WTC11 (cell line): ENCODE measurements around the gene FAF1. TPM values are rescaled to one million over a fixed set of nuclear protein-coding genes. Genes with fewer than 3 reads are reported as not detected.
"Not testable (repeated sequence)": the region's sequence is repeated elsewhere in the genome, so short reads cannot be mapped to it uniquely, and the experiment has no call there.

Experiments used
- ATAC-seq: fragments of 200-7000 bp; cut with Tn5 transposase; 2 replicates; pipeline ENCODE4 v1.10.0; 2021; ENCODE audit warnings: mild to moderate bottlenecking, moderate library complexity
- CTCF ChIA-PET: fragments of 300-600 bp; sonication (Branson Sonifier 250); formaldehyde crosslinking; loops from one replicate; lab custom pipeline; 2021; ENCODE audit warnings: antibody characterized with exemption; lab: Charles Lee
- POLR2A ChIA-PET: fragments of 350-600 bp; sonication (Branson Sonifier 250); formaldehyde crosslinking; loops from one replicate; lab custom pipeline; 2021; ENCODE audit warnings: antibody characterized with exemption; lab: Charles Lee
- DNase-seq: peaks from one replicate; pipeline ENCODE4 v3.0.0; 2021; ENCODE audit warnings: low spot score
- H3K27ac Mint-ChIP-seq: 2 replicates; pipeline ENCODE4 v1.8.0; 2021; ENCODE audit warnings: mixed read lengths
- H3K27me3 Mint-ChIP-seq: 2 replicates; pipeline ENCODE4 v1.8.0; 2021; ENCODE audit warnings: low read depth, mild to moderate bottlenecking, moderate library complexity, mixed read lengths
- H3K36me3 Mint-ChIP-seq: 2 replicates; pipeline ENCODE4 v1.8.0; 2021; ENCODE audit warnings: mixed read lengths
- H3K4me1 Mint-ChIP-seq: 2 replicates; pipeline ENCODE4 v1.8.0; 2022; ENCODE audit warnings: mixed read lengths
- H3K4me3 Mint-ChIP-seq: 2 replicates; pipeline ENCODE4 v1.8.0; 2021; ENCODE audit warnings: mild to moderate bottlenecking, moderate library complexity, mixed read lengths
- H3K9me3 Mint-ChIP-seq: 2 replicates; pipeline ENCODE4 v1.8.0; 2021; ENCODE audit warnings: mixed read lengths
- ATF1 ChIP-seq: sonication (generic); formaldehyde crosslinking; IDR thresholded peaks from 2 replicates; pipeline ENCODE4 v1.8.1; 2023; ENCODE audit warnings: mild to moderate bottlenecking, moderate library complexity, missing genetic modification reagents
- E2F4 ChIP-seq: sonication (generic); formaldehyde crosslinking; IDR thresholded peaks from 2 replicates; pipeline ENCODE4 v1.8.1; 2022; ENCODE audit warnings: low read depth, mild to moderate bottlenecking, moderate library complexity, missing genetic modification reagents, borderline replicate concordance
- ETV6 ChIP-seq: sonication (generic); formaldehyde crosslinking; IDR thresholded peaks from 2 replicates; pipeline ENCODE4 v1.8.1; 2022; ENCODE audit warnings: mild to moderate bottlenecking, missing genetic modification reagents
- FOXK1 ChIP-seq: sonication (generic); formaldehyde crosslinking; IDR thresholded peaks from 2 replicates; pipeline ENCODE4 v1.8.0; 2022; ENCODE audit warnings: mild to moderate bottlenecking, moderate library complexity, missing genetic modification reagents
- FOXP1 ChIP-seq: sonication (generic); formaldehyde crosslinking; IDR thresholded peaks from 2 replicates; pipeline ENCODE4 v1.8.0; 2022; ENCODE audit warnings: missing genetic modification reagents, mild to moderate bottlenecking, moderate library complexity, borderline replicate concordance
- JAZF1 ChIP-seq: fragments of 250-450 bp; sonication (Bioruptor Pico); IDR thresholded peaks from 2 replicates; pipeline ENCODE4 v1.9.0; 2021; ENCODE audit warnings: moderate library complexity, mild to moderate bottlenecking, inconsistent platforms
- NFATC4 ChIP-seq: fragments of 250-450 bp; sonication (Bioruptor Pico); IDR thresholded peaks from 2 replicates; pipeline ENCODE4 v1.9.0; 2021; ENCODE audit warnings: mild to moderate bottlenecking
- NFE2L1 ChIP-seq: sonication (generic); formaldehyde crosslinking; IDR thresholded peaks from 2 replicates; pipeline ENCODE4 v1.8.1; 2023; ENCODE audit warnings: missing genetic modification reagents
- NR2C2 ChIP-seq: sonication (generic); formaldehyde crosslinking; IDR thresholded peaks from 2 replicates; pipeline ENCODE4 v1.8.0; 2022; ENCODE audit warnings: mild to moderate bottlenecking, missing genetic modification reagents
- NR3C1 ChIP-seq: sonication (generic); formaldehyde crosslinking; conservative IDR thresholded peaks from 2 replicates; pipeline ENCODE4 v1.8.1; 2023; ENCODE audit warnings: low read depth, mild to moderate bottlenecking, missing genetic modification reagents
- PRRX2 ChIP-seq: fragments of 250-450 bp; sonication (Bioruptor Pico); IDR thresholded peaks from 2 replicates; pipeline ENCODE4 v1.8.0; 2021; ENCODE audit warnings: mild to moderate bottlenecking
- ZMAT4 ChIP-seq: fragments of 250-450 bp; sonication (Bioruptor Pico); IDR thresholded peaks from 2 replicates; pipeline ENCODE4 v1.9.0; 2021; ENCODE audit warnings: mild to moderate bottlenecking
- ZNF138 ChIP-seq: sonication (generic); formaldehyde crosslinking; conservative IDR thresholded peaks from 2 replicates; pipeline ENCODE4 v1.8.1; 2022; ENCODE audit warnings: mild to moderate bottlenecking, moderate library complexity, missing genetic modification reagents
- ZNF263 ChIP-seq: sonication (generic); formaldehyde crosslinking; IDR thresholded peaks from 2 replicates; pipeline ENCODE4 v1.8.1; 2022; ENCODE audit warnings: low read depth, mild to moderate bottlenecking, moderate library complexity, missing genetic modification reagents
- ZNF396 ChIP-seq: fragments of 250-450 bp; sonication (Bioruptor Pico); IDR thresholded peaks from 2 replicates; pipeline ENCODE4 v1.8.0; 2021; ENCODE audit warnings: mild to moderate bottlenecking, moderate library complexity, borderline replicate concordance
- ZNF416 ChIP-seq: fragments of 250-450 bp; sonication (Bioruptor Pico); IDR thresholded peaks from 2 replicates; pipeline ENCODE4 v1.9.0; 2021; ENCODE audit warnings: mild to moderate bottlenecking, inconsistent platforms
- total RNA-seq: library from RNA; stranded (reverse); gene quantifications from 3 replicates; pipeline ENCODE4 v1.2.3, GENCODE V29; 2021
- TF ChIP-seq, protein P1 (sequence below): sonication (generic); formaldehyde crosslinking; IDR thresholded peaks from 2 replicates; pipeline ENCODE4 v1.8.0; 2022; ENCODE audit warnings: mild to moderate bottlenecking, missing genetic modification reagents
- TF ChIP-seq, protein P2 (sequence below): sonication (generic); formaldehyde crosslinking; IDR thresholded peaks from 2 replicates; pipeline ENCODE4 v1.8.1; 2023; ENCODE audit warnings: mild to moderate bottlenecking, moderate library complexity, missing genetic modification reagents
- TF ChIP-seq, protein P3 (sequence below): fragments of 200-600 bp; IDR thresholded peaks from 2 replicates; pipeline ENCODE4 v1.8.0; 2022; ENCODE audit warnings: antibody characterized with exemption

The FAF1 gene
- total RNA-seq, 1 experiment from 2014 or later: 53.5 TPM

DNA sequence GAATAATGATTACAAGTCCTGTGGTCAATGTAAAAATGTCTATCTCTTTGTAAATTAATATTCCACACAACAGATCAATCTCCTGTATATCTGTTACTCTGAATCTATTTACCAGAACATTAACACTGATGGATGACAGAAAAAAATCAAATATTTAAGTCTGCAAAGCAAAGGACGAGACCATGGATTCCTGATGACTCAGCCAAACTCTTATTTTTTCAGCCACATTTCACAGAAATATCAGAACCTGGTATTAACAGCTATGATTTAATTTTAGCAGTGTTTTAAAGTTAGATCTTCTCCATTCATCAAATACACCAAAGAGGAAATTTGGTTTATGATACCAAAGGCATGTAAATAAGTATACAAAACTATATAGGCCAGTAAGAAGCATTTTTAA lies 46.1 kb downstream of the FAF1 start:
- Mint-ChIP-seq H3K27me3 (no peaks in the 10 kb centered on the region; the same call in 1 of the 2 replicates), H3K27ac (no peak overlapping the region), H3K4me3 (no peak overlapping the region), H3K4me1 (peaks cover 8% of the 10 kb centered on the region; the same call in 1 of the 2 replicates), H3K36me3 (peaks cover 18% of the 10 kb centered on the region), H3K9me3 (peaks cover 15% of the 10 kb centered on the region)
- ChIA-PET POLR2A (no interaction called here), CTCF (no interaction called here)
- DNase-seq (no peak), ATAC-seq (no peak)
- TF ChIP-seq NR3C1 (CRISPR knock-in tag) (no peak), FOXK1 (CRISPR knock-in tag) (no peak), FOXP1 (CRISPR knock-in tag) (no peak), PRRX2 (CRISPR knock-in tag) (no peak), ZNF416 (CRISPR knock-in tag) (no peak)

- Mint-ChIP-seq H3K9me3 (peaks cover 46% of the 10 kb centered on the region), H3K36me3 (peaks cover 35% of the 10 kb centered on the region)
- not testable (repeated sequence) for H3K27me3 Mint-ChIP-seq, H3K4me3 Mint-ChIP-seq
- peak; percentile 53; the same call in 1 of the 2 replicates for TF ChIP-seq FOXP1 (CRISPR knock-in tag)
- TF ChIP-seq, protein P1, sequence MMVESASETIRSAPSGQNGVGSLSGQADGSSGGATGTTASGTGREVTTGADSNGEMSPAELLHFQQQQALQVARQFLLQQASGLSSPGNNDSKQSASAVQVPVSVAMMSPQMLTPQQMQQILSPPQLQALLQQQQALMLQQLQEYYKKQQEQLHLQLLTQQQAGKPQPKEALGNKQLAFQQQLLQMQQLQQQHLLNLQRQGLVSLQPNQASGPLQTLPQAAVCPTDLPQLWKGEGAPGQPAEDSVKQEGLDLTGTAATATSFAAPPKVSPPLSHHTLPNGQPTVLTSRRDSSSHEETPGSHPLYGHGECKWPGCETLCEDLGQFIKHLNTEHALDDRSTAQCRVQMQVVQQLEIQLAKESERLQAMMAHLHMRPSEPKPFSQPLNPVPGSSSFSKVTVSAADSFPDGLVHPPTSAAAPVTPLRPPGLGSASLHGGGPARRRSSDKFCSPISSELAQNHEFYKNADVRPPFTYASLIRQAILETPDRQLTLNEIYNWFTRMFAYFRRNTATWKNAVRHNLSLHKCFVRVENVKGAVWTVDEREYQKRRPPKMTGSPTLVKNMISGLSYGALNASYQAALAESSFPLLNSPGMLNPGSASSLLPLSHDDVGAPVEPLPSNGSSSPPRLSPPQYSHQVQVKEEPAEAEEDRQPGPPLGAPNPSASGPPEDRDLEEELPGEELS (CRISPR knock-in tag): 0 out of 2 replicates have a peak, but pooled peaks have one; percentile 58
- peak; percentile 78 for TF ChIP-seq FOXK1 (CRISPR knock-in tag)
- TF ChIP-seq, all 79 proteins: peak for 3; not testable (repeated sequence) for 76
- H3K4me1 Mint-ChIP-seq, POLR2A ChIA-PET, ATAC-seq: not testable (repeated sequence)
- CTCF ChIA-PET: interaction anchor here (1.6 kb wide), 1 partner anchor 37 kb away, joined by 6 read pairs; no protein-coding TSS in a partner anchor
- peak overlapping the region; percentile 35; the same call in 1 of the 2 replicates for H3K27ac Mint-ChIP-seq
- DNase-seq: peak; percentile 61
These were observed 49.7 kb downstream of the FAF1 start for GRCh38 chr1:50910356-50910755.

- H3K4me1 Mint-ChIP-seq, CTCF ChIA-PET, H3K27me3 Mint-ChIP-seq, H3K4me3 Mint-ChIP-seq, DNase-seq, H3K27ac Mint-ChIP-seq, ATAC-seq, POLR2A ChIA-PET: not testable (repeated sequence)
- Mint-ChIP-seq H3K36me3 (peaks cover 35% of the 10 kb centered on the region), H3K9me3 (peaks cover 46% of the 10 kb centered on the region)
These were observed 52.5 kb downstream of the FAF1 start for GRCh38 chr1:50907610-50908009.

GRCh38 chr1:50906050-50906449 lies 54.0 kb downstream of the FAF1 start:
- H3K4me3 Mint-ChIP-seq, CTCF ChIA-PET, H3K4me1 Mint-ChIP-seq, ATAC-seq, H3K27me3 Mint-ChIP-seq, DNase-seq, H3K27ac Mint-ChIP-seq, POLR2A ChIA-PET: not testable (repeated sequence)
- Mint-ChIP-seq H3K36me3 (peaks cover 27% of the 10 kb centered on the region), H3K9me3 (peaks cover 41% of the 10 kb centered on the region)

DNA sequence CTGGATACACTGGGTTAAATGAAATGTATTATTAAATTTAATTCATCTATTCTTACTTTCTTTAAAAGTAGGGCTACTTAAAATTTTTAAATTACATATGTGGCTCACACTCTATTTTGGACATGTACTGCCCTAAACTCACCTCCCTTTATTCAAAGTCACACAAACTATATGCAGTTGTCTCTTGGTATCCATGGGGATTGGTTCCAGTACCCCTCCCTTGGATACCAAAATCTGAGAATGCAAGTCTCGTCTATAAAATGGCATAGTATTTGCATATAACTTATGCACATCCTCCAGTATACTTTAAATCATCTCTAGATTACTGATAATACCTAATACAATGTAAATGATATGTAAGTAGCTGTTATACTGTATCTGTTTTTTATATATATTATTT lies 57.6 kb downstream of the FAF1 start:
- no peak for DNase-seq
- no peak for ATAC-seq
- Mint-ChIP-seq H3K4me3 (no peak overlapping the region), H3K36me3 (peaks cover 10% of the 10 kb centered on the region), H3K4me1 (no peaks in the 10 kb centered on the region), H3K9me3 (peaks cover 16% of the 10 kb centered on the region), H3K27ac (no peak overlapping the region), H3K27me3 (no peaks in the 10 kb centered on the region)
- POLR2A ChIA-PET: no interaction called here
- CTCF ChIA-PET: no interaction called here
- TF ChIP-seq ETV6: no peak
- no peak for TF ChIP-seq NFATC4
- TF ChIP-seq, protein P2, sequence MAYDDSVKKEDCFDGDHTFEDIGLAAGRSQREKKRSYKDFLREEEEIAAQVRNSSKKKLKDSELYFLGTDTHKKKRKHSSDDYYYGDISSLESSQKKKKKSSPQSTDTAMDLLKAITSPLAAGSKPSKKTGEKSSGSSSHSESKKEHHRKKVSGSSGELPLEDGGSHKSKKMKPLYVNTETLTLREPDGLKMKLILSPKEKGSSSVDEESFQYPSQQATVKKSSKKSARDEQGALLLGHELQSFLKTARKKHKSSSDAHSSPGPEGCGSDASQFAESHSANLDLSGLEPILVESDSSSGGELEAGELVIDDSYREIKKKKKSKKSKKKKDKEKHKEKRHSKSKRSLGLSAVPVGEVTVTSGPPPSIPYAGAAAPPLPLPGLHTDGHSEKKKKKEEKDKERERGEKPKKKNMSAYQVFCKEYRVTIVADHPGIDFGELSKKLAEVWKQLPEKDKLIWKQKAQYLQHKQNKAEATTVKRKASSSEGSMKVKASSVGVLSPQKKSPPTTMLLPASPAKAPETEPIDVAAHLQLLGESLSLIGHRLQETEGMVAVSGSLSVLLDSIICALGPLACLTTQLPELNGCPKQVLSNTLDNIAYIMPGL (CRISPR knock-in tag): no peak
- no peak for TF ChIP-seq ATF1
- TF ChIP-seq ZMAT4 (CRISPR knock-in tag): no peak
- no peak for TF ChIP-seq JAZF1 (CRISPR knock-in tag)
- no peak for TF ChIP-seq E2F4 (CRISPR knock-in tag)
- TF ChIP-seq, protein P3, sequence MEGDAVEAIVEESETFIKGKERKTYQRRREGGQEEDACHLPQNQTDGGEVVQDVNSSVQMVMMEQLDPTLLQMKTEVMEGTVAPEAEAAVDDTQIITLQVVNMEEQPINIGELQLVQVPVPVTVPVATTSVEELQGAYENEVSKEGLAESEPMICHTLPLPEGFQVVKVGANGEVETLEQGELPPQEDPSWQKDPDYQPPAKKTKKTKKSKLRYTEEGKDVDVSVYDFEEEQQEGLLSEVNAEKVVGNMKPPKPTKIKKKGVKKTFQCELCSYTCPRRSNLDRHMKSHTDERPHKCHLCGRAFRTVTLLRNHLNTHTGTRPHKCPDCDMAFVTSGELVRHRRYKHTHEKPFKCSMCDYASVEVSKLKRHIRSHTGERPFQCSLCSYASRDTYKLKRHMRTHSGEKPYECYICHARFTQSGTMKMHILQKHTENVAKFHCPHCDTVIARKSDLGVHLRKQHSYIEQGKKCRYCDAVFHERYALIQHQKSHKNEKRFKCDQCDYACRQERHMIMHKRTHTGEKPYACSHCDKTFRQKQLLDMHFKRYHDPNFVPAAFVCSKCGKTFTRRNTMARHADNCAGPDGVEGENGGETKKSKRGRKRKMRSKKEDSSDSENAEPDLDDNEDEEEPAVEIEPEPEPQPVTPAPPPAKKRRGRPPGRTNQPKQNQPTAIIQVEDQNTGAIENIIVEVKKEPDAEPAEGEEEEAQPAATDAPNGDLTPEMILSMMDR: no peak
- no peak for TF ChIP-seq ZNF138 (CRISPR knock-in tag)
- TF ChIP-seq NR2C2: no peak
- TF ChIP-seq ZNF396: no peak
- TF ChIP-seq NFE2L1: no peak
- TF ChIP-seq ZNF263 (CRISPR knock-in tag): no peak
